H9 (cell line): ENCODE data around the gene CATSPERZ. TPM values are rescaled to one million over a fixed set of nuclear protein-coding genes. Genes with fewer than 3 reads are reported as not detected.

Source experiments
- DNase-seq: peaks from one replicate; pipeline ENCODE4 v3.0.0-alpha.2; 2017
- H2AFZ ChIP-seq: one replicate; pipeline ENCODE4 v1.6.1; 2013; ENCODE audit warnings: mild to moderate bottlenecking, low read length, control low read depth, moderate library complexity
- H2AK5ac ChIP-seq: 2 replicates; pipeline ENCODE4 v1.6.1; 2013; ENCODE audit warnings: low read length, control low read depth, mixed read lengths; ENCODE audit not compliant: insufficient read length
- H2BK120ac ChIP-seq: one replicate; pipeline ENCODE4 v1.6.1; 2013; ENCODE audit warnings: low read depth, mild to moderate bottlenecking, low read length, control low read depth, inconsistent platforms; ENCODE audit not compliant: poor library complexity, severe bottlenecking
- H2BK12ac ChIP-seq: 2 replicates; pipeline ENCODE4 v1.6.1; 2013; ENCODE audit warnings: low read length, control low read depth, mixed read lengths, low read depth; ENCODE audit not compliant: insufficient read length
- H2BK15ac ChIP-seq: 2 replicates; pipeline ENCODE4 v1.6.1; 2013; ENCODE audit warnings: low read depth, low read length, control low read depth
- H2BK20ac ChIP-seq: one replicate; pipeline ENCODE4 v1.6.1; 2013; ENCODE audit warnings: low read depth, mild to moderate bottlenecking, low read length, control low read depth, inconsistent platforms; ENCODE audit not compliant: poor library complexity, severe bottlenecking
- H2BK5ac ChIP-seq: 2 replicates; pipeline ENCODE4 v1.6.1; 2013; ENCODE audit warnings: low read length, control low read depth, mixed read lengths; ENCODE audit not compliant: insufficient read length
- H3K14ac ChIP-seq: 2 replicates; pipeline ENCODE4 v1.6.1; 2013; ENCODE audit warnings: low read length, control low read depth; ENCODE audit not compliant: insufficient read depth
- H3K18ac ChIP-seq: 2 replicates; pipeline ENCODE4 v1.6.1; 2013; ENCODE audit warnings: low read depth, mild to moderate bottlenecking, mixed read lengths, low read length, control low read depth; ENCODE audit not compliant: insufficient read length
- H3K23ac ChIP-seq: 2 replicates; pipeline ENCODE4 v1.6.1; 2013; ENCODE audit warnings: low read length, control low read depth, mixed read lengths, low read depth; ENCODE audit not compliant: insufficient read length
- H3K23me2 ChIP-seq: 2 replicates; pipeline ENCODE4 v1.6.1; 2013; ENCODE audit warnings: low read depth, mild to moderate bottlenecking, mixed read lengths, low read length, control low read depth; ENCODE audit not compliant: insufficient read length, poor library complexity, severe bottlenecking
- H3K27ac ChIP-seq: 2 replicates; pipeline ENCODE4 v1.5.1; 2013; ENCODE audit warnings: low read length, control low read depth, mixed read lengths, low read depth; ENCODE audit not compliant: insufficient read length
- H3K27me3 ChIP-seq: 2 replicates; pipeline ENCODE4 v1.6.1; 2013; ENCODE audit warnings: low read length, control low read depth, inconsistent platforms; ENCODE audit not compliant: insufficient read depth
- H3K4ac ChIP-seq: 2 replicates; pipeline ENCODE4 v1.6.1; 2013; ENCODE audit warnings: low read depth, mild to moderate bottlenecking, control low read depth, inconsistent platforms, low read length, moderate library complexity
- H3K4me1 ChIP-seq: 2 replicates; pipeline ENCODE4 v1.6.1; 2013; ENCODE audit warnings: low read length, control low read depth, inconsistent platforms; ENCODE audit not compliant: insufficient read depth
- H3K4me2 ChIP-seq: 2 replicates; pipeline ENCODE4 v1.6.1; 2013; ENCODE audit warnings: low read length, control low read depth, mixed read lengths; ENCODE audit not compliant: insufficient read length, insufficient read depth
- H3K56ac ChIP-seq: 2 replicates; pipeline ENCODE4 v1.6.1; 2013; ENCODE audit warnings: low read depth, mild to moderate bottlenecking, mixed read lengths, low read length, control low read depth; ENCODE audit not compliant: insufficient read length
- H3K79me1 ChIP-seq: 2 replicates; pipeline ENCODE4 v1.6.1; 2013; ENCODE audit warnings: low read depth, mild to moderate bottlenecking, moderate library complexity, low read length, control low read depth, inconsistent platforms; ENCODE audit not compliant: insufficient read depth, poor library complexity, severe bottlenecking
- H3K79me2 ChIP-seq: 2 replicates; pipeline ENCODE4 v1.6.1; 2013; ENCODE audit warnings: low read length, control low read depth, inconsistent platforms; ENCODE audit not compliant: insufficient read depth
- H3K9ac ChIP-seq: 2 replicates; pipeline ENCODE4 v1.6.1; 2013; ENCODE audit warnings: low read length, control low read depth, mixed read lengths; ENCODE audit not compliant: insufficient read length; ENCODE audit errors: extremely low read depth
- H3K9me3 ChIP-seq: one replicate; pipeline ENCODE4 v1.6.1; 2013; ENCODE audit warnings: low read depth, low read length, inconsistent platforms; ENCODE audit not compliant: control insufficient read depth
- H3T11ph ChIP-seq: one replicate; pipeline ENCODE4 v1.6.1; 2013; ENCODE audit warnings: mild to moderate bottlenecking, low read length, control low read depth, inconsistent platforms
- H4K20me1 ChIP-seq: one replicate; pipeline ENCODE4 v1.6.1; 2013; ENCODE audit not compliant: control insufficient read depth, insufficient read length, insufficient read depth
- H4K5ac ChIP-seq: 2 replicates; pipeline ENCODE4 v1.6.1; 2013; ENCODE audit warnings: low read depth, mild to moderate bottlenecking, mixed read lengths, low read length, control low read depth; ENCODE audit not compliant: insufficient read length
- H4K8ac ChIP-seq: replicated peaks from 2 replicates; pipeline ENCODE4 v1.6.1; 2013; ENCODE audit warnings: low read length, control low read depth, mixed read lengths, low read depth; ENCODE audit not compliant: insufficient read length
- H4K91ac ChIP-seq: 2 replicates; pipeline ENCODE4 v1.6.1; 2013; ENCODE audit warnings: low read depth, mild to moderate bottlenecking, moderate library complexity, mixed read lengths, low read length, control low read depth; ENCODE audit not compliant: insufficient read length
- H3K27ac Mint-ChIP-seq, 3 experiments: 2 replicates in 2 of 3; 3 replicates in 1 of 3; pipeline ENCODE4 v1.8.0; 2020 to 2021; ENCODE audit warnings: mixed read lengths in 3 of 3, mild to moderate bottlenecking in 1 of 3, moderate library complexity in 1 of 3
- H3K27me3 Mint-ChIP-seq: 2 replicates; pipeline ENCODE4 v1.8.0; 2021; ENCODE audit warnings: low read depth, mild to moderate bottlenecking, moderate library complexity, mixed read lengths
- H3K36me3 Mint-ChIP-seq, 3 experiments: 2 replicates in 2 of 3; 3 replicates in 1 of 3; pipeline ENCODE4 v1.8.0; 2020 to 2021; ENCODE audit warnings: low read depth in 3 of 3, mixed read lengths in 3 of 3; ENCODE audit not compliant: insufficient read depth in 1 of 3
- H3K4me1 Mint-ChIP-seq, 2 experiments: 2 replicates each; pipeline ENCODE4 v1.8.0; 2020; ENCODE audit warnings: mixed read lengths in 2 of 2
- H3K4me3 Mint-ChIP-seq, 2 experiments: 2 replicates in 1 of 2; 3 replicates in 1 of 2; pipeline ENCODE4 v1.8.0; 2020 to 2021; ENCODE audit warnings: mild to moderate bottlenecking in 2 of 2, mixed read lengths in 2 of 2, moderate library complexity in 1 of 2
- H3K9me3 Mint-ChIP-seq, 2 experiments: 2 replicates in 1 of 2; 3 replicates in 1 of 2; pipeline ENCODE4 v1.8.0; 2020; ENCODE audit warnings: mild to moderate bottlenecking in 2 of 2, mixed read lengths in 2 of 2, moderate library complexity in 1 of 2
- WGBS: extraction: QIAGEN DNeasy Blood & Tissue Kit; methylation state at CpG from one replicate; pipeline ENCODE4 v1.1.7; 2013; ENCODE audit warnings: missing lambda C conversion rate, low lambda C conversion rate, mixed read lengths; ENCODE audit not compliant: insufficient read length; ENCODE audit errors: extremely low coverage; 5-methylcytosine and 5-hydroxymethylcytosine counted together
- total RNA-seq: library from RNA; stranded (reverse); gene quantifications from 2 replicates; pipeline ENCODE4 v1.2.1, GENCODE V29; 2021
- TF ChIP-seq, protein P1 (sequence below): fragments of 200-600 bp; sonication (generic); conservative IDR thresholded peaks from 3 replicates; pipeline ENCODE4 v1.8.0; 2021; ENCODE audit warnings: antibody characterized with exemption, mild to moderate bottlenecking

The CATSPERZ gene
- total RNA-seq, 1 experiment from 2014 or later = 0.92 TPM

DNA sequence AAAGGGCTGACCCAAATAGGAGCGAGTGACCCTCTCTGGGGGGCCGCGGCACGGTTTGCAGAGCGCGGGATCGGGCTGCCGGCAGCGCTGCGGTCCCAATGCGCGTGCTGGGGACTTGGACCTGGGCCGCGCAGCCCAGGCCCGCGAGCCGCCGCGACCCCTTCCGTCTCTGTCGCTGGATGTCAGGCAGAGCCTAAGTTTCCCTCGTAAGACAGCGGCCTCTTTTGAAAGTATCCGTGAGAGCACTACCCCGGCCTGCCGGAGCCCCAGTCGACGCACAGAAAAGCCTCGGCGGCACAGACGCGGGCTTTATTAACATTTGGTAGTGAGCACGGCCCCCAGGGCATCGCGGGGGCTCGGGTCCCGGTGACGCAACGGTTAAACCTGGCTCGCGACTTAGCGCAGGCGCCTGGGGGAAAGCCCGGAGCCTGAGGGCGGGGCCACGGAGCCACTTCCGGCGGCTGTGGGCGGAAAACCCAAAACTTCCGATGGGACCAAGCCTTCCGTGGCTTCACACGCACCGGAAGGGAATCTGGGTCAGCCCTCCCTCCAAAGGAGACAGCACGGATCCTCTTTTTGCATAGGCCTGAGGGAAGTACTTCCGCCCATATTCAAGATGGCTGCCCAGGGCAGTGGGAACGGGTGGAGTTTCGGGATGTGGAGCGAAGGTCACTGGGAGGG, 30.5 kb upstream of the CATSPERZ start:
- no peak overlapping the region for H4K5ac ChIP-seq
- no peak overlapping the region for H2BK20ac ChIP-seq
- no peaks in the 10 kb centered on the region for H3K27me3 ChIP-seq
- H3K27ac ChIP-seq = peak overlapping the region; percentile 33
- peaks cover 15% of the 10 kb centered on the region for H3K23me2 ChIP-seq
- TF ChIP-seq, protein P1, sequence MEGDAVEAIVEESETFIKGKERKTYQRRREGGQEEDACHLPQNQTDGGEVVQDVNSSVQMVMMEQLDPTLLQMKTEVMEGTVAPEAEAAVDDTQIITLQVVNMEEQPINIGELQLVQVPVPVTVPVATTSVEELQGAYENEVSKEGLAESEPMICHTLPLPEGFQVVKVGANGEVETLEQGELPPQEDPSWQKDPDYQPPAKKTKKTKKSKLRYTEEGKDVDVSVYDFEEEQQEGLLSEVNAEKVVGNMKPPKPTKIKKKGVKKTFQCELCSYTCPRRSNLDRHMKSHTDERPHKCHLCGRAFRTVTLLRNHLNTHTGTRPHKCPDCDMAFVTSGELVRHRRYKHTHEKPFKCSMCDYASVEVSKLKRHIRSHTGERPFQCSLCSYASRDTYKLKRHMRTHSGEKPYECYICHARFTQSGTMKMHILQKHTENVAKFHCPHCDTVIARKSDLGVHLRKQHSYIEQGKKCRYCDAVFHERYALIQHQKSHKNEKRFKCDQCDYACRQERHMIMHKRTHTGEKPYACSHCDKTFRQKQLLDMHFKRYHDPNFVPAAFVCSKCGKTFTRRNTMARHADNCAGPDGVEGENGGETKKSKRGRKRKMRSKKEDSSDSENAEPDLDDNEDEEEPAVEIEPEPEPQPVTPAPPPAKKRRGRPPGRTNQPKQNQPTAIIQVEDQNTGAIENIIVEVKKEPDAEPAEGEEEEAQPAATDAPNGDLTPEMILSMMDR = peak; percentile 18; the same call in 1 of the 3 replicates
- H3K56ac ChIP-seq = no peak overlapping the region
- H2AFZ ChIP-seq = no peak overlapping the region
- DNase-seq = peak; percentile 99
- H4K91ac ChIP-seq = no peak overlapping the region
- no peak overlapping the region for H3K23ac ChIP-seq
- no peaks in the 10 kb centered on the region for H3K4me1 ChIP-seq
- no peak overlapping the region for H4K8ac ChIP-seq
- no peak overlapping the region for H2AK5ac ChIP-seq
- H3T11ph ChIP-seq = no peak overlapping the region
- WGBS = no CpG with 5 or more reads among the region's 58 CpGs
- H3K4me1 Mint-ChIP-seq = peaks cover 21 to 26% of the 10 kb centered on the region in 2 experiments
- peaks cover 2% of the 10 kb centered on the region for H4K20me1 ChIP-seq
- H3K4me3 Mint-ChIP-seq = peak overlapping the region; percentile 97 to 99
- H3K9me3 ChIP-seq = no peaks in the 10 kb centered on the region
- H2BK12ac ChIP-seq = no peak overlapping the region
- H3K14ac ChIP-seq = peak overlapping the region; percentile 32
- H3K36me3 Mint-ChIP-seq = peaks cover 11 to 31% (median 23%) of the 10 kb centered on the region in 3 experiments; a peak in 6 of 7 replicates
- H3K27ac Mint-ChIP-seq = peak overlapping the region; percentile 99 to 100 (median 100)
- no peaks in the 10 kb centered on the region for H3K9me3 Mint-ChIP-seq
- H3K9ac ChIP-seq = peak overlapping the region; percentile 68
- H3K79me1 ChIP-seq = no peaks in the 10 kb centered on the region
- H3K79me2 ChIP-seq = no peaks in the 10 kb centered on the region
- H2BK5ac ChIP-seq = no peak overlapping the region
- peak overlapping the region; percentile 24 for H2BK120ac ChIP-seq
- peak overlapping the region; percentile 68 for H3K18ac ChIP-seq
- no peaks in the 10 kb centered on the region; the same call in none of the 2 replicates for H3K27me3 Mint-ChIP-seq
- H3K4me2 ChIP-seq = peak overlapping the region; percentile 59
- H2BK15ac ChIP-seq = no peak overlapping the region
- H3K4ac ChIP-seq = no peak overlapping the region; the same call in 1 of the 2 replicates
